ENCODE data around the gene SCP2. TPM values are rescaled to one million over a fixed set of nuclear protein-coding genes. Genes with fewer than 3 reads are reported as not detected.

The SCP2 gene
- total RNA-seq, 1 experiment from 2014 or later = 73.2 TPM

GRCh38 chr1:53014791-53015507, 87.9 kb downstream of the SCP2 start:
- POLR2A ChIA-PET (ENCODE audit: low non-redundant PET) = interaction anchor here (0.5 kb wide), 1 partner anchor 21 kb away, joined by 3 read pairs; no protein-coding TSS in a partner anchor
- no peak for TF ChIP-seq CTCF (conservative IDR thresholded peaks at IDR 0.05; ENCODE audit: low read depth, low read length)
- TF ChIP-seq EZH2 (IDR thresholded peaks at IDR 0.05; ENCODE audit: borderline replicate concordance, low read depth, low read length, poor library complexity, severe bottlenecking) = no peak

GRCh38 chr1:53015508-53015860, 88.4 kb downstream of the SCP2 start:
- no peaks in the 10 kb centered on the region for H3K27me3 ChIP-seq (replicated peaks; ENCODE audit: insufficient read depth, low read depth, low read length, poor library complexity)
- H3K36me3 ChIP-seq (ENCODE audit: insufficient read depth, low read length, poor library complexity, severe bottlenecking) = no peaks in the 10 kb centered on the region
- H3K9me3 ChIP-seq (ENCODE audit: low read depth, low read length, poor library complexity, severe bottlenecking) = no peaks in the 10 kb centered on the region
- POLR2A ChIA-PET (ENCODE audit: low non-redundant PET) = no interaction called here
- no TSS peak for BruUV-seq (replicated peaks)
- peaks cover 9% of the 10 kb centered on the region for H3K4me1 ChIP-seq (ENCODE audit: insufficient read depth, low read length, poor library complexity, severe bottlenecking)
- H3K27ac ChIP-seq (ENCODE audit: low read depth, low read length, poor library complexity, severe bottlenecking) = peak overlapping the region; percentile 49
- DNase-seq (ENCODE audit: low spot score) = no peak
- intact Hi-C loops (cut with micrococcal nuclease; ENCODE audit: unreplicated experiment) = no loop called here
- CTCF ChIA-PET = no interaction called here
- TF ChIP-seq CTCF (conservative IDR thresholded peaks at IDR 0.05; ENCODE audit: low read depth, low read length) (no peak), EZH2 (IDR thresholded peaks at IDR 0.05; ENCODE audit: borderline replicate concordance, low read depth, low read length, poor library complexity, severe bottlenecking) (no peak)
- peak overlapping the region; percentile 62 for H3K4me3 ChIP-seq (ENCODE audit: low read depth, low read length, poor library complexity, severe bottlenecking)

More at GRCh38 chr1:53014791-53015507, 87.9 kb downstream of the SCP2 start:
- Histone ChIP-seq H3K4me3 (ENCODE audit: low read depth, low read length, poor library complexity, severe bottlenecking) (peak overlapping the region; percentile 62), H3K9me3 (ENCODE audit: low read depth, low read length, poor library complexity, severe bottlenecking) (no peaks in the 10 kb centered on the region), H3K27me3 (replicated peaks; ENCODE audit: insufficient read depth, low read depth, low read length, poor library complexity) (no peaks in the 10 kb centered on the region), H3K4me1 (ENCODE audit: insufficient read depth, low read length, poor library complexity, severe bottlenecking) (peaks cover 9% of the 10 kb centered on the region), H3K27ac (ENCODE audit: low read depth, low read length, poor library complexity, severe bottlenecking) (peak overlapping the region; percentile 49), H3K36me3 (ENCODE audit: insufficient read depth, low read length, poor library complexity, severe bottlenecking) (no peaks in the 10 kb centered on the region)
- TSS peak; percentile 51 for BruUV-seq (replicated peaks)
- CTCF ChIA-PET = no interaction called here
- DNase-seq (ENCODE audit: low spot score) = peak; percentile 90
- intact Hi-C loops (cut with micrococcal nuclease; ENCODE audit: unreplicated experiment) = no loop called here

- BruUV-seq (replicated peaks) = no TSS peak
Observed at GRCh38 chr1:53016705-53017104, 89.6 kb downstream of the SCP2 start.

More at GRCh38 chr1:53016705-53017104, 89.6 kb downstream of the SCP2 start:
- POLR2A ChIA-PET (ENCODE audit: low non-redundant PET) = no interaction called here
- CTCF ChIA-PET = interaction anchor here (0.6 kb wide), 1 partner anchor 16 kb away, joined by 4 read pairs; no protein-coding TSS in a partner anchor
- Histone ChIP-seq H3K36me3 (ENCODE audit: insufficient read depth, low read length, poor library complexity, severe bottlenecking) (no peaks in the 10 kb centered on the region), H3K4me1 (ENCODE audit: insufficient read depth, low read length, poor library complexity, severe bottlenecking) (peaks cover 9% of the 10 kb centered on the region), H3K27ac (ENCODE audit: low read depth, low read length, poor library complexity, severe bottlenecking) (no peak overlapping the region), H3K9me3 (ENCODE audit: low read depth, low read length, poor library complexity, severe bottlenecking) (no peaks in the 10 kb centered on the region), H3K27me3 (replicated peaks; ENCODE audit: insufficient read depth, low read depth, low read length, poor library complexity) (no peaks in the 10 kb centered on the region), H3K4me3 (ENCODE audit: low read depth, low read length, poor library complexity, severe bottlenecking) (no peak overlapping the region)
- no peak for TF ChIP-seq CTCF (conservative IDR thresholded peaks at IDR 0.05; ENCODE audit: low read depth, low read length)
- TF ChIP-seq EZH2 (IDR thresholded peaks at IDR 0.05; ENCODE audit: borderline replicate concordance, low read depth, low read length, poor library complexity, severe bottlenecking) = no peak
- intact Hi-C loops (cut with micrococcal nuclease; ENCODE audit: unreplicated experiment) = no loop called here
- no peak for DNase-seq (ENCODE audit: low spot score)

All from A673 (cell line).